HG02840 (cell line): ENCODE results near the gene CCSER1.

Experiments
- ATAC-seq: cut with Tn5 transposase; IDR thresholded peaks from one replicate; pipeline ENCODE4 v1.9.1; 2021; ENCODE audit warnings: mild to moderate bottlenecking, moderate library complexity, moderate number of reproducible peaks; ENCODE audit not compliant: unreplicated experiment, low FRiP score

Gene CCSER1

GRCh38 chr4:90994851-90995574 is 867.8 kb downstream of the CCSER1 start:
- ATAC-seq: no peak

DNA sequence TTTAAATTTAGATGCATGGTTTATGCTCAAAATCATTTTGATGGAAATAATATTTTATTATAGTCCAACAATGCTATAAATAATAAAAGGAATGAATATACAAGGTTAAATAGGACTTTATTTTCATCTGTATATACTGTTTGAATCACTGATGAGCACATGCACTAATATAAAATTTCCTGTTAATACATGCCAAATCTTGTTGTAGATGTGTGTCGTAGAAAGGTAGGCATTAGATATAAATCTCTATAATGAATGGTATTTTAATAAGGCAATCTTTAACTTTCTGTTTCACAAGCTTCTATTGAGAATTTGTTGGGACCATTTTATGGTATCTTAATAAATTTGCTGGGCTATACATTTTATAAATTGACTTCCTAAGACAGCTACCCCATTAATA is 868.8 kb downstream of the CCSER1 start:
- no peak for ATAC-seq

- ATAC-seq: no peak
Observed at GRCh38 chr4:90996813-90997212, 869.6 kb downstream of the CCSER1 start.

DNA sequence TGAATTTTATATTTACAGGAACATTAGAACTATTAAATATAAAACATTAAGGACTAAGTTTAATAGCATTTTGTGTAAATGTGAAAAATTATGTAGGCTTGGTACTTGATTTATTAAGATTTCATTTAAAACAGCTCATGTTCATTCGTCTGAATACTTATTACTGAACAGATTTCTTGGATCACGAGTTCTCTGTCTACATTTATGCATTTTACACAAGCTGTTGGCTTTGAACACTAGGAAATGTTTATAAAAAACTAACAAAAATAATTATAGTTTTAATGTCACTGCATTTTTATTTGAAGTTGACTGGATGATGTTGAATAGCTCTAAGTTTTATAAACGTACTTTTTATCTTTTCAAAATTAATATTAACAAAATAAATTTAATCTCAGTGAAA is 888.7 kb downstream of the CCSER1 start:
- ATAC-seq: no peak

DNA sequence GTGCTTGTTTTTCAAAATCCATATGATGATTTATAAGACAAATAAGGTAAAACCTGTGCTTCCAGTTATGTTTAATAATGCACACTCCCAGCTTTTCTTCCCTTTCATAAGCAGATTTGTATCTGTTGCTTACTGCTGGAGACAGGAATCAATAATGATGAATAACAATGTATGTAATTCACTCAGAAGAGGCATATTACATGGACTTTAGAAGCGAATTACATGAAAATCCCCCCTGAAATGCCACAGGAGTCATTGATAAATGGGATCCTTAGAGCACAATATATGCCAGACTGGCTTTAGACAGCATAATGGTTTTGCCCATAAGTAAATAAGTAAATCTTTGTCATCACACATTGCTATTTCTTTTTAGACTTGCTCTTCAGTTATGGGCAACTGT is 892.3 kb downstream of the CCSER1 start:
- no peak for ATAC-seq

DNA sequence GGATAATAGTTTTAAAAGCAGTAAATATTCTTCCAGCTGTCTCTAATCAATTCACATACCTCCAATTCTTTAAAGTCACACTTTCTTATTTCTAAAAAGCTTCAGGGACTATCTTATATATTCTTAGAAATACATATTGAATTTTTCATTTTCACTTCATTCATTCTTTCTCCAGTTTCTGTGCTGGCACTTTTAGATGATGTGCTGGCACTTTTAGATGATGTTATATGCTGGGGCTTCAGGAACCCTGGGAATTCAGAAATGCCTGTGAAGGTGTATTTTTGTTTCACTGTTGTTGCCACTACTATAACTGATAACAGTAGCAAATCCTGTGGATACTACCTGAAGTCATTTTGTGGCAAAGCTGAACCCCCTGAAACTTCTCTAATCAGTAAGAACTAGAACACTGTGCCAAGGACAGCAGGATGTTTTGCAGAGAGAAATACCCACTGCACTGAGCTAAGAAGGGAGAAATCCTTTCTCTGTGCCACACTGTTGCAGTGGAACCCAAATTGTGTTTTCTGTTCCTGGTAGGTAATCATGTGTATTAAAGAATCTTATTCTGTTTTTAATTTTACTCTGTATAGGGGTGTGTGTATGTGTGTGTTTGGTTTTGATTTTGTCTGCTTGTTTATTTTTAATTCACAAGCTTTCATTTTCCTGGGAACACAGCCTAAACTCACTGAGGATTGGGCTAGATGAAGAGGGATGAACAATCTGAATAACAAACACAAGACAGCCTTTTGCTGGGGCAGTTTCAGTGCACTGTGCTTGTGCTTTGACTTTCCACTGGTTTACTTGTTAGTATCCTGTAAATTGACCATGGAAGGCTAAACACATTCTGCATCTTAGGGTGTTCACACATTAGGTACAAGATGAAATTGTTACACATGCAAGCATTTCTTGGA is 898.3 kb downstream of the CCSER1 start:
- no peak for ATAC-seq

GRCh38 chr4:91028228-91028627 is 901.0 kb downstream of the CCSER1 start:
- ATAC-seq: no peak

DNA sequence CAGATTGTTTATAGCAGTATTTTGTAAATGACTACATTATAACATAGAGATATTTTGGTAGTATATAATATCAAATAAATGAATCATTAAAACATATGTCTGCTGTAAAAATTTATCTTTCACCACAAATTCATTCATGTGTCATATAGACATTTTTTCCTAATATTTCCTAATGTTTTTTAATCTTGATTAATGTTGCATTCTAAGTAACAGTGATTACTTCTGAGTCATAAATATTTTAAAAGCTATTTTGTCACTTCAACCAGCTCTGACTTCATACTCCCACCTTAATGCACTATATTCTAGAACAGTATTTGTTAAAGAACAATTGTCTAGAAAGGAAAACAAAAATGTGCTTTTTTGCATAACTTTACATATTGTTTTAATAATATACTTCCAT is 904.6 kb downstream of the CCSER1 start:
- no peak for ATAC-seq

DNA sequence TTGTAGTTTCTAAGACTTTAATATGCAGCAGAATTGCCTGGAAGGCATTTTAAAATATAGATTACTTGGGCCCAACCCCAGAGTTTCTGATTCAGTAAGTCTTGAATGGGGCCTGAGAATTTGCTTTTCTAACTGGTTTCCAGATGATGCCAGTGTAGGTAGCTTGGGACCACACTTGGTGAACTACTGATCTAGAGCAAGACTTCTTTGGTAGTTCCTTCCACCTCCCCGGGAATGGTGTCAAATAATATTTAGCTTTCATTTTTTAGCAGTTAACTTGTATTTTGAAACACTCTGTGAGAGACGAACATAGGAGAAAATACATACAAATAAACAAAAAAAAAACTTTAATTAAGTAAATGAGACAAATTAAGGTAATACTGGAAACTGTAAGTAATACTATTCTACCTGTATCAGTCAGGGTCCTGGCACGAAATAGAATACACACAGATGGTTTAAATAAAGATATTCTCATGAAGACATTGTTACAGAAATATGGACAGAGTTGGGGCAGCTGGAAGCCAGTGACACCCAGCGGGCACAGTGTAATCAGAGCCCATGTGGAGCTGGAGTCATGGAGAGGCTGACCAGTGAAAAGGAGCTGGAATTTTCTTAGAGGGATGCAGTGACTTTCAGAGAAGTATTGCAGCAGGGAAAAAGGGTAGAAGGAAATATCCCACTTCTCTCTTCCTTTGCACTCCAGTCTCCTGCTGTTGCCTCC is 905.7 kb downstream of the CCSER1 start:
- no peak for ATAC-seq

GRCh38 chr4:91035276-91035675 is 908.1 kb downstream of the CCSER1 start:
- ATAC-seq: no peak

DNA sequence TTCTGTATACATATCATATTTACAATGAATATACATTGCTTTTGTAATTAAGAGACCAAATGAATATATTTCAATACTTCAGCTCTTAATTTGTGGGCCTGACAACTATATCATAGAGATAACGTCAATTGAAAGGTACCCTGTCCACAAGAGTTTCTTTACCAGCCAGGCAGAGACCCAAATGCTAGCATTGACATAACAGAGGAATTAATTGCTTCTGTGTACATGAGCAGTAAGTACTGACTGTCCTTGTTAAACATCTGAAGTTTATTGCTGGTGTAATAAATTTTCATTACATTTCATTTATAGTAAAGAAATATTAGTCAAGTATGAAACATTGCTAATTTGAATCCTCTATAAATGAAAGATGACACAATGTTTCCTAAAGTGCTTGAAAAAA is 910.8 kb downstream of the CCSER1 start:
- no peak for ATAC-seq

GRCh38 chr4:91057871-91058270 is 930.7 kb downstream of the CCSER1 start:
- no peak for ATAC-seq

GRCh38 chr4:91058345-91058744 is 931.2 kb downstream of the CCSER1 start:
- no peak for ATAC-seq

DNA sequence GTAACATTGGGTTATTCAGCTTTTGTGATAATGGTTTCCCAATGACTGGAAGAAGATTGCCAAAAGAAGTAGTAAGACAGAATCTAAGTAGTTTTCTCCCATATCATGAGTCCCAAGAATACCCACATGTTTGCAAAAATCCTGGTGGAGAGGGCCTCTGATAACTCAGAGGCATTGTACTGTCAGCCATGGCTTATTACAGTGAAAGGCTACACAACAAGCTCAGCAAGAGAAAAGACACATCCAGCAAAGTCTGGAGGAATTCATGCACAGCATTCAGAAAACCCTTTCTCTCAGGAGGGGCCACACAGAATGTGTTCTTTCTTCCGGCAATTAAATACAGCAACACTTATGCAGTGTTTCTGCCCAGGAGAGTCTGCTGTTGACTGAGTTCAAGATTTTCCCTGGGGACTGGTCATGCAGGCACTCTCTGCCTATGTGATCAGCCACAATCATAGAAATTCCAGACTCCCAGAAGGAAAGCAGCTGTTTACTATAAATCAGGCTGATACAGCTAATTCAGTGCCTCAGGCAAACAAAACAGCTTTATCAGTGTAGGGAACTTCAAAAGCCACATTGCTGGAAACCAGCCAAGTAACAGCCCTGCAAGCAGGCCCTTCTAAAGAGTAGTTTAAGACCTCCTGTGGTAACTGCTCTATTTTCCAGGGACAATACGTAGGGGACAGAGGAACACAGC is 937.1 kb downstream of the CCSER1 start:
- no peak for ATAC-seq

DNA sequence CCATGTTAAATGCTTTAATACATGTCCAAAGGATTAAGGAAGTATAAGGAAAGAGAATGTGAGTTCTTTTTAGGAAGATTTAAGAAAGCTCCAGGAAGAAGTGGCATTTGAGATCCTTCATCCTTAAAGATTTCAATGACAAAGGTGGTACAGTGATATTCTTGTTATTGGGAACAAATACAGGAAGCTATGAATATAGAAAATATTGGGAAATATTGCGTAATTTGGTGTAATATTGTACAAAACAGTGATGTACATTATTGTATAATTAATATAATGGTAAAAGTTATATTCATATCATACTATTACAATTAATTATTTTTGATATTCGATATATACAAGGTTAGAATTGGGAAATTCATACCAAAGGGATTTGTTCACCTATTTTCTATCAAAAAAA is 937.9 kb downstream of the CCSER1 start:
- ATAC-seq: no peak

GRCh38 chr4:91070736-91071135 is 943.5 kb downstream of the CCSER1 start:
- no peak for ATAC-seq

GRCh38 chr4:91076147-91076546 is 949.0 kb downstream of the CCSER1 start:
- no peak for ATAC-seq

- no peak for ATAC-seq
Observed at GRCh38 chr4:91085961-91086360, 958.8 kb downstream of the CCSER1 start.

DNA sequence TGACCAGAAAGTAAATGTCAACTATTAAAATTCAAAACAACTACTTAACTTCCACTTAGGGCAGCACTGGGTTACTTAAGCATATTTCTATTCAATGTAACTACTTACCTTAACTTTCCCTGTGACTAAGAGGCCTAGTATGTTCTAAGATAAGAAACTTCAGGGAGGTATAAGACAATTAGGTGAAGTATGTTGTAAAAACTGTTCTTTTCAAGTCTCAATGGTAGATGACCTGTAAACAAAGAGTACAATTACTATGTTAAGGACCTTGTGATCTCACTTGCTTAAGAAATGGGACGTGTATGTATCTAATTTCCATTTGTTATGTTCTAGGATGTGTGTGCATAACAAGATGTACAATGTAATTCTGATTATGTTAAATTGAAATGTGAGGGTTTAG is 960.5 kb downstream of the CCSER1 start:
- ATAC-seq: no peak

- no peak for ATAC-seq
Observed at GRCh38 chr4:91089178-91089577, 962.0 kb downstream of the CCSER1 start.
